KMS-11 (cell line): Measurements from ENCODE around the gene CNTN5.

Source experiments
- H2AFZ ChIP-seq: fragments of 200-600 bp; sonication (generic); 2 replicates; pipeline ENCODE4 v1.6.1; 2016; ENCODE audit warnings: antibody characterized with exemption, mixed run types, low read depth
- H3K27ac ChIP-seq: fragments of 200-600 bp; sonication (generic); 2 replicates; pipeline ENCODE4 v1.6.1; 2016; ENCODE audit warnings: mild to moderate bottlenecking, mixed run types
- H3K27me3 ChIP-seq: fragments of 200-600 bp; sonication (generic); 2 replicates; pipeline ENCODE4 v1.6.1; 2017; ENCODE audit warnings: mild to moderate bottlenecking, low read depth, mixed run types, moderate library complexity; ENCODE audit not compliant: insufficient read depth
- H3K36me3 ChIP-seq: fragments of 200-600 bp; sonication (generic); 2 replicates; pipeline ENCODE4 v1.6.1; 2017; ENCODE audit warnings: mild to moderate bottlenecking, mixed run types; ENCODE audit not compliant: insufficient read depth
- H3K4me1 ChIP-seq: fragments of 200-600 bp; sonication (generic); 2 replicates; pipeline ENCODE4 v1.6.1; 2016; ENCODE audit warnings: mild to moderate bottlenecking, low read depth, mixed run types; ENCODE audit not compliant: poor library complexity, severe bottlenecking
- H3K4me2 ChIP-seq: fragments of 200-600 bp; sonication (generic); 2 replicates; pipeline ENCODE4 v1.7.0; 2016; ENCODE audit warnings: mild to moderate bottlenecking, mixed run types
- H3K4me3 ChIP-seq: fragments of 200-600 bp; sonication (generic); IDR thresholded peaks from 2 replicates; pipeline ENCODE4 v1.6.1; 2017; ENCODE audit warnings: low read depth, low read length, mixed read lengths; ENCODE audit not compliant: insufficient read depth
- H3K79me2 ChIP-seq: fragments of 200-600 bp; sonication (generic); 2 replicates; pipeline ENCODE4 v1.6.1; 2016; ENCODE audit warnings: low read depth, mixed run types; ENCODE audit not compliant: insufficient read depth
- H3K9ac ChIP-seq: fragments of 200-600 bp; sonication (generic); 2 replicates; pipeline ENCODE4 v1.6.1; 2016; ENCODE audit warnings: mild to moderate bottlenecking, mixed run types
- H4K20me1 ChIP-seq: fragments of 200-600 bp; sonication (generic); 2 replicates; pipeline ENCODE4 v1.6.1; 2016; ENCODE audit warnings: mild to moderate bottlenecking, mixed run types; ENCODE audit not compliant: insufficient read depth
- TF ChIP-seq, protein P1 (sequence below): fragments of 200-600 bp; sonication (generic); conservative IDR thresholded peaks from 2 replicates; pipeline ENCODE4 v1.6.1; 2017; ENCODE audit warnings: low read depth, mild to moderate bottlenecking, antibody characterized with exemption, low read length, moderate library complexity, mixed read lengths

CNTN5 gene

DNA sequence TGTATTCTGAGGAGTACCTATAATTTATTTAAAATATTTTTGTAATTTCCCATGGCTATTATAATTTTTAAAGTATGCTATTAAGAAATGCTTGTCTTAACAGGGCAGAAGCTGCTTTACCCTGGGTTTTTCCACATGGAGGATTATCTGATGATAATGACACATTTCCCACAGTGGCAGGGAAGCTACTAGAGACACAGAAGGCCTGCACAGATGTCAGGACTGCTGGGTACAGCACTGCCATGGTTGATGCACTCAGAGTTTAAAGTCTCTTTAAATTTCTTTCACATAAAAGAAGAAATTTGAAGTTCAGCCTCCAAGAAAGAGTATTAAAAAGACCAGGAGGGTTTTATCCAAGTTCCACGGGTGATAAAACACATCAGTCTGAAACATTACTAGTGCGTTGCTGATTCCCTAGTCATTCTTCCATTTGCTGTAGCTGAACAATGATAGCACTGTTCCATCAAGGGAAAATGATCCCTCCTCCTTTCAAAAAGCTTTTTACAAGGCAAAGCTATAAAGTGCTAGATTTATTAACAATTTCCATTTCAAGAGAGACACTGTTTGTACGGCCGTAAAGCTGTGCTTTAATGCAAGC lies 363.0 kb downstream of the CNTN5 start:
- no peak overlapping the region for H3K4me3 ChIP-seq
- no peaks in the 10 kb centered on the region for H3K79me2 ChIP-seq
- H3K36me3 ChIP-seq: no peaks in the 10 kb centered on the region
- H3K27me3 ChIP-seq: no peaks in the 10 kb centered on the region
- no peak overlapping the region for H3K27ac ChIP-seq
- no peak overlapping the region for H3K4me2 ChIP-seq
- no peak overlapping the region for H2AFZ ChIP-seq
- TF ChIP-seq, protein P1, sequence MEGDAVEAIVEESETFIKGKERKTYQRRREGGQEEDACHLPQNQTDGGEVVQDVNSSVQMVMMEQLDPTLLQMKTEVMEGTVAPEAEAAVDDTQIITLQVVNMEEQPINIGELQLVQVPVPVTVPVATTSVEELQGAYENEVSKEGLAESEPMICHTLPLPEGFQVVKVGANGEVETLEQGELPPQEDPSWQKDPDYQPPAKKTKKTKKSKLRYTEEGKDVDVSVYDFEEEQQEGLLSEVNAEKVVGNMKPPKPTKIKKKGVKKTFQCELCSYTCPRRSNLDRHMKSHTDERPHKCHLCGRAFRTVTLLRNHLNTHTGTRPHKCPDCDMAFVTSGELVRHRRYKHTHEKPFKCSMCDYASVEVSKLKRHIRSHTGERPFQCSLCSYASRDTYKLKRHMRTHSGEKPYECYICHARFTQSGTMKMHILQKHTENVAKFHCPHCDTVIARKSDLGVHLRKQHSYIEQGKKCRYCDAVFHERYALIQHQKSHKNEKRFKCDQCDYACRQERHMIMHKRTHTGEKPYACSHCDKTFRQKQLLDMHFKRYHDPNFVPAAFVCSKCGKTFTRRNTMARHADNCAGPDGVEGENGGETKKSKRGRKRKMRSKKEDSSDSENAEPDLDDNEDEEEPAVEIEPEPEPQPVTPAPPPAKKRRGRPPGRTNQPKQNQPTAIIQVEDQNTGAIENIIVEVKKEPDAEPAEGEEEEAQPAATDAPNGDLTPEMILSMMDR: no peak
- H3K9ac ChIP-seq: no peak overlapping the region
- H4K20me1 ChIP-seq: no peaks in the 10 kb centered on the region
- no peaks in the 10 kb centered on the region for H3K4me1 ChIP-seq

DNA sequence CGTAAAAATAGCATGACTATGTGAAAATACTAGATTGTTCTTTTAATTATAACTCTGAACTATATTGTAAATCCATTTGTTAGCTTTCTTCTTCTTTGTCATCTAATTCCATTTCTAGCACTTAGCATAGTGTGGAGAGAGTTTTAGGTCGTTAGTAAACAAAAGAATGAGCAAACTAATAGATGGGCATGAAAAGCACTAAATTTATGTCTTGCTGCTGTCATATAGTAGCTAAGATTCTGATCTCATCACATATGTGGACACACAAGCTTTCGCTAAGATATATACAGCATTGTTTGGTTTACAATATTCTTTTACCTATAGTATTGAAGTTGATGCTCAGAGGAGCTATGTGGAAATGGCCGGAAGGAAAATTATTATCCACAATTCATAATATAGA lies 370.5 kb downstream of the CNTN5 start:
- H3K36me3 ChIP-seq: no peaks in the 10 kb centered on the region
- H3K4me2 ChIP-seq: no peak overlapping the region
- no peak overlapping the region for H2AFZ ChIP-seq
- H3K9ac ChIP-seq: no peak overlapping the region
- no peak overlapping the region for H3K4me3 ChIP-seq
- TF ChIP-seq, protein P1: no peak
- no peaks in the 10 kb centered on the region for H3K27me3 ChIP-seq
- H4K20me1 ChIP-seq: no peaks in the 10 kb centered on the region
- H3K27ac ChIP-seq: no peak overlapping the region
- H3K79me2 ChIP-seq: no peaks in the 10 kb centered on the region
- H3K4me1 ChIP-seq: no peaks in the 10 kb centered on the region

DNA sequence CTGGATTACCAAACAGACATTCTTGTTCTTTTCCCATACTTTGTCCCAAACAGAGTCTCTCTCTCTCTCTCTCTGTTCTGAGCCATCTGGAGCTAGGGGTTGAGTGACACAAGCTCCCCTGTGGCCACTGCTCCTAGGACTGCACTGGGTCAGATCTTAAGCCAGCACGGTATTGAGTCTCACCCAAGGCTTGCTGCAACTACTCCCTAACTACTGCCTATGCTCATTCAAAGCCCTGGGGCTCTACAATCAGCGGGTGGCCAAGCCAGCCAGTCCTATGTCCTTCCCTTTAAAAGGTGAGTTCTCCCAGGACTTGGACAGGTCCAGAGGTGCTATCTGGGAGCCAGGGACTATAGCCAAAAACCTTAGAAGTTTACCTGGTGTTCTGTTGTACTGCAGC lies 385.6 kb downstream of the CNTN5 start:
- no peaks in the 10 kb centered on the region for H3K79me2 ChIP-seq
- H3K4me2 ChIP-seq: no peak overlapping the region
- no peaks in the 10 kb centered on the region for H4K20me1 ChIP-seq
- H3K4me3 ChIP-seq: no peak overlapping the region
- H3K9ac ChIP-seq: no peak overlapping the region
- no peaks in the 10 kb centered on the region for H3K27me3 ChIP-seq
- no peak overlapping the region for H2AFZ ChIP-seq
- no peak overlapping the region for H3K27ac ChIP-seq
- TF ChIP-seq, protein P1: no peak
- peaks cover 10% of the 10 kb centered on the region for H3K4me1 ChIP-seq
- no peaks in the 10 kb centered on the region for H3K36me3 ChIP-seq

DNA sequence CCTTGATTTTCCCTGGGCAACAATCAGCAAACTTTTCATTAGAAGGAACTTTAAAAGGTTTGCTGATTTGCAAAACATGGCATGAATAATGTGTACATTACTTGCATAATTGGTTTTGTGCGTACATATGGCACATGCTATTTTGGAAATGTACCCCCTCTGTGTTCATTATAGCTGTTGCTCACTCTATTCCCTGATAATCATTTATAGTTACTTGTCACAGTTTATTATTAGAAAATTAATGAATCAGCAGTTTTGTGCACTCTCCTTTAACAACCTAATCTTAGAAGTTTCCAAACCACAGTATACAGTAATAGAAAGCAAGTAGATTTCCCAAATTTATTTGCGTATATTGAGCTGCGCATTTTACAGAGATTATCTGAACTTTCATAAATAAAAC lies 389.9 kb downstream of the CNTN5 start:
- no peak overlapping the region for H3K4me2 ChIP-seq
- no peaks in the 10 kb centered on the region for H3K27me3 ChIP-seq
- H3K79me2 ChIP-seq: no peaks in the 10 kb centered on the region
- no peak overlapping the region for H2AFZ ChIP-seq
- peaks cover 10% of the 10 kb centered on the region for H3K4me1 ChIP-seq
- no peak overlapping the region for H3K9ac ChIP-seq
- TF ChIP-seq, protein P1: no peak
- no peak overlapping the region for H3K27ac ChIP-seq
- no peaks in the 10 kb centered on the region for H3K36me3 ChIP-seq
- no peaks in the 10 kb centered on the region for H4K20me1 ChIP-seq
- no peak overlapping the region for H3K4me3 ChIP-seq
